HT1080 (cell line): ENCODE results near the gene LIPT2. TPM values are rescaled to one million over a fixed set of nuclear protein-coding genes. Genes with fewer than 3 reads are reported as not detected.

Experiments used
- small RNA-seq: library from RNA; depleted of rRNA; stranded (forward); fragments of <200 nt; gene quantifications from one replicate; pipeline ENCODE3, GENCODE V24; 2014
- total RNA-seq: library from RNA; depleted of rRNA; stranded (reverse); fragments of >200 nt; shearing (Covaris generic); gene quantifications from 2 replicates; pipeline ENCODE4 v1.2.3, GENCODE V29; 2014; rRNA removed

Gene LIPT2
- total RNA-seq, 1 experiment from 2014 or later, result 3.7 TPM

Small RNAs within 50 kb of the gene (small RNA-seq; reads per million reads assigned to genes)
- not detected for gene CYCSP27

Other genes starting within 250 kb of the LIPT2 start
- gene P4HA3, start 182.1 kb downstream of the LIPT2 start, total RNA-seq, result 0.74 and 1.1 TPM in 2 replicates
- gene PGM2L1, start 95.3 kb downstream of the LIPT2 start, total RNA-seq, result 3.0 and 3.7 TPM in 2 replicates
- gene KCNE3, start 26.2 kb downstream of the LIPT2 start, total RNA-seq, result not detected in 2 replicates
- 15.8 and 18.1 TPM in 2 replicates for gene POLD3, start 98.9 kb upstream of the LIPT2 start, total RNA-seq
- not detected in 2 replicates for gene CHRDL2, start 237.7 kb upstream of the LIPT2 start, total RNA-seq